Measurements from ENCODE around the gene CGNL1.

The CGNL1 gene

DNA sequence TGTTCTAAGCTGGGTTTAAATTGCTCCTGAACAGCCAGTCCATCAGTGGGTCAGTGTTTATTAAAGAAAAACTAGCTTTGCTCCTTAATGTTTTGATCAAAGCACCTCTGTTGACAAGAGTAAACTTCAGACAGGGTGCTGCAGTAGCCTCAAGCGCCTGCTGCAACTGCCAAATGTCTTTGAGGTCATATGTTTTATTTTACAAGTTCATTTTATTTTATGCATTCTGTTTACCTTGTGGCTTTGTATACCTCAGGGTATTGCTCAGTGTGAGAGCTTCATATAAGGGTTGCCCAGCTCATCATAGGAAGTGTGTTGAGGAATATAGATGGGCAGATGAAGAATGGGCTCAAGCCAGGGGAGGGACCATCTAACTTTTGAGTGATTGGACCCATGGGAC, 223.9 kb downstream of the CGNL1 start:
- no peak for DNase-seq (ENCODE audit: low spot score)

Data from activated CD4-positive, alpha-beta T cell treated with anti-CD3 and anti-CD28 coated beads, Interleukin-2, Interleukin-4, amounts not matched to agents 100 ng/mL and 50 ng/mL, durations not matched to agents 16 hours and 8 hours (primary cell).